Astrocyte of the cerebellum (primary cell): ENCODE measurements around the gene OSBPL2.

Source experiments
- DNase-seq: peaks from one replicate; pipeline ENCODE4 v3.0.0-alpha.2; 2011; ENCODE audit warnings: low read depth
- H3K4me3 ChIP-seq: 2 replicates; pipeline ENCODE4 v1.5.1; 2011; ENCODE audit warnings: mild to moderate bottlenecking, low read depth, low read length, moderate library complexity
- in situ Hi-C: cut with HindIII; loops from 2 replicates; pipeline ENCODE4 v1.10.0; 2017; ENCODE audit warnings: low sequenced_read_pairs
- TF ChIP-seq, protein P1 (sequence below): IDR thresholded peaks from 2 replicates; pipeline ENCODE4 v1.5.1; 2012; ENCODE audit warnings: low read length, low read depth, moderate library complexity, mild to moderate bottlenecking; ENCODE audit errors: missing control alignments

The OSBPL2 gene

DNA sequence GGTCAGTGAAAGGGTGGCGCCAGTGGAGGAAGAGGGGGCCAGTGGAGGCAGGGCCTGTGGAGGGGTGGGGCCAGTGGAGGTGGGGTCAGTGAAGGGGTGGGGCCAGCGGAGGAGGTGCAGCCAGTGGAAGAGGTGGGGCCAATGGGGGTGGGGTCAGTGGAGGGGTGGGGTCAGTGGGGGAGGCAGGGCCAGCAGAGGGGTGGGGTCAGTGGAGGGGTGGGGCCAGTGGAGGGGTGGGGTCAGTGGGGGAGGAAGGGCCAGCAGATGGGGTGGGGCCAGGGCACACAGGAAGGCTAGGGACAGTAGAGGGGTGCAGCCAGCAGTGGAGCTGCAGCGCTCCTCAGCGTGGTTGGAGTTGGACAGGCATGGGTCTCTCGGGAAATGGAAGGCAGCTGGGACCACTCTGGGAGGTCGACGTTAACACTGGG, 83.2 kb downstream of the OSBPL2 start:
- no peak for DNase-seq
- no peak overlapping the region for H3K4me3 ChIP-seq
- TF ChIP-seq, protein P1, sequence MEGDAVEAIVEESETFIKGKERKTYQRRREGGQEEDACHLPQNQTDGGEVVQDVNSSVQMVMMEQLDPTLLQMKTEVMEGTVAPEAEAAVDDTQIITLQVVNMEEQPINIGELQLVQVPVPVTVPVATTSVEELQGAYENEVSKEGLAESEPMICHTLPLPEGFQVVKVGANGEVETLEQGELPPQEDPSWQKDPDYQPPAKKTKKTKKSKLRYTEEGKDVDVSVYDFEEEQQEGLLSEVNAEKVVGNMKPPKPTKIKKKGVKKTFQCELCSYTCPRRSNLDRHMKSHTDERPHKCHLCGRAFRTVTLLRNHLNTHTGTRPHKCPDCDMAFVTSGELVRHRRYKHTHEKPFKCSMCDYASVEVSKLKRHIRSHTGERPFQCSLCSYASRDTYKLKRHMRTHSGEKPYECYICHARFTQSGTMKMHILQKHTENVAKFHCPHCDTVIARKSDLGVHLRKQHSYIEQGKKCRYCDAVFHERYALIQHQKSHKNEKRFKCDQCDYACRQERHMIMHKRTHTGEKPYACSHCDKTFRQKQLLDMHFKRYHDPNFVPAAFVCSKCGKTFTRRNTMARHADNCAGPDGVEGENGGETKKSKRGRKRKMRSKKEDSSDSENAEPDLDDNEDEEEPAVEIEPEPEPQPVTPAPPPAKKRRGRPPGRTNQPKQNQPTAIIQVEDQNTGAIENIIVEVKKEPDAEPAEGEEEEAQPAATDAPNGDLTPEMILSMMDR, result no peak
- in situ Hi-C loops, result no loop called here

DNA sequence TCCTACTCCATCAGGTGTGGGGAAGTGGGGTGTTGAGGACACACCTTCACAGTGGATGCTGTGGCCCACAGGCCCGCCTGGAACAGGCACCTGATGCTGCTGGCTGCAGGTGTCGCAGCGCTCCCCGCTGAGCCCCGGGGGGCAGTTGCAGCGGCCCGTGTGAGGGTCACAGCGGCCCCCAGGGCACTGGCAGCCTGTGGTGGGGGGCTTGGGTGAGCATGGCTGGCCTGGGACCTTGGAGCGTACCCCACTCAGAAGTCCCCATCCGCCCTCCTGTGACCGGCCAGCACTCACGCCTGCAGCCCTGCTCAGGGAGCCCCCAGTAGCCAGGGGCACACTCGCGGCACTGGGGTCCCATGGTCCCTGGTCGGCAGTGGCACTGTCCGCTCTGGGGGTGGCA, 83.7 kb downstream of the OSBPL2 start:
- no peak overlapping the region for H3K4me3 ChIP-seq
- TF ChIP-seq, protein P1, result no peak
- in situ Hi-C loops, result no loop called here
- no peak for DNase-seq

DNA sequence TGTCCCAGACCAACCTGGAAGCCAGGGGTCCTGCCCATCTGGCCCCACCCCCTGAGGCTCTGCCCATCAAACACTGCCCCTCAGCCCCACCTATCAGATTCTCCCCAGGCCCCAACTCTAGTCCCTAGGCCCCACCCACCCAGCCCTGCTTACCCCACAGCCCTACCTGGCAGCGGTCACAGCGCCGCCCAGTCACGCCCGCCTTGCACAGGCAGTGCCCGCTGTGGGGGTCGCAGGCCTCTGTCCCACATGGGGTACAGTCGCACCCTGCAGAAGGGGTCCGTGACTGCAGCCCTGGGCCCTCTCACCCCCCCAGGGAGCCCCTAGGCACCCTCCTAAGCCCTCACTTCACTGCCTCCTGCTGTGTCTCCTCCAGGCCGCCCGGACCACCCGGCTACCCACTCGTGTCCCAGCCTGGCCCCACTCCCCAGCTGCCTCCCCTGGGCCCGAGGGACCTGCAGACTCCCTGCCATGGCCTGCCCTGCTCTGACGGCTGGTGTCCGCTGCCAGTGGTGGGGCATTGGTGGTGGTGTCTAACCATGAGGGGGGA, 84.2 kb downstream of the OSBPL2 start:
- no peak for DNase-seq
- no peak overlapping the region for H3K4me3 ChIP-seq
- in situ Hi-C loops, result no loop called here
- TF ChIP-seq, protein P1, result no peak

DNA sequence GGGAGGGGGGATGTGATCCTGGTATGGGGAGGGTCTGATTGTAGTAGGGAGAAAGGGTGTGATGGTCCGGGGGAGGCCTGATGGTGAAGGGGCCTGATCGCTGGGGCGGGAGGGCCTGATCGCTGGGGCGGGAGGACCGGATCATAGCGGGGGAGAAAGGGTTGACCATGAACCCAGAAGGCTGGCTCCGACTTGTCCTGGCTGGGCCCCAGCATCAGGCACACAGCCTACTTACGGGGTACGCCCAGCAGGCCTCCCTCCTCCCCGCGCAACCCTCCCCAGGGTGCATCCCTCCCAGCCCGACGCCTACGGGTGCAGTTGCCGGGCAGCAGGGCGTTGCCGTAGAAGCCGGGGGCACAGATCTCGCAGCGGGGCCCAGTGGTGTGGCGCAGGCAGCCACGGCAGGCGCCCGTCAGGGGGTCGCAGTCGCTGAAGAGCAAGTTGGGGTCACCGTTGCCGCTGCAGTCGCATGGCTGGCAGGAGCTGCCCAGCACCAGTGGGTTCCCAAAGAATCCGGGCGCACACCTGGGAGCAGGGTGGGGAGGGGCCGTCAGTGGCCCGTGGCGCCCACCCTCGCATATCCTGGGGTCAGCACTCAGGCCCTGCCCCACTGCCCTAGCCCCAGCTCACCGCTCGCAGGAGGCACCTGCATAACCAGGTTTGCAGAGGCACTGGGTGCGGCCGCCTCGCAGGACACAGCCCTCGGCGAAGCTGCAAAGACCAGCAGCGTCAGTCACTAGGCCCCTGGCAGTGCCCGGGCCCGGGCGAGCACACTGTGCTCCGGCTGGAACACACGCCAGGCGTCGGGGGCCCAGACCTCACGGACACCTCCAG, 85.0 kb downstream of the OSBPL2 start:
- H3K4me3 ChIP-seq, result no peak overlapping the region
- in situ Hi-C loops, result no loop called here
- TF ChIP-seq, protein P1, result no peak
- DNase-seq, result no peak

DNA sequence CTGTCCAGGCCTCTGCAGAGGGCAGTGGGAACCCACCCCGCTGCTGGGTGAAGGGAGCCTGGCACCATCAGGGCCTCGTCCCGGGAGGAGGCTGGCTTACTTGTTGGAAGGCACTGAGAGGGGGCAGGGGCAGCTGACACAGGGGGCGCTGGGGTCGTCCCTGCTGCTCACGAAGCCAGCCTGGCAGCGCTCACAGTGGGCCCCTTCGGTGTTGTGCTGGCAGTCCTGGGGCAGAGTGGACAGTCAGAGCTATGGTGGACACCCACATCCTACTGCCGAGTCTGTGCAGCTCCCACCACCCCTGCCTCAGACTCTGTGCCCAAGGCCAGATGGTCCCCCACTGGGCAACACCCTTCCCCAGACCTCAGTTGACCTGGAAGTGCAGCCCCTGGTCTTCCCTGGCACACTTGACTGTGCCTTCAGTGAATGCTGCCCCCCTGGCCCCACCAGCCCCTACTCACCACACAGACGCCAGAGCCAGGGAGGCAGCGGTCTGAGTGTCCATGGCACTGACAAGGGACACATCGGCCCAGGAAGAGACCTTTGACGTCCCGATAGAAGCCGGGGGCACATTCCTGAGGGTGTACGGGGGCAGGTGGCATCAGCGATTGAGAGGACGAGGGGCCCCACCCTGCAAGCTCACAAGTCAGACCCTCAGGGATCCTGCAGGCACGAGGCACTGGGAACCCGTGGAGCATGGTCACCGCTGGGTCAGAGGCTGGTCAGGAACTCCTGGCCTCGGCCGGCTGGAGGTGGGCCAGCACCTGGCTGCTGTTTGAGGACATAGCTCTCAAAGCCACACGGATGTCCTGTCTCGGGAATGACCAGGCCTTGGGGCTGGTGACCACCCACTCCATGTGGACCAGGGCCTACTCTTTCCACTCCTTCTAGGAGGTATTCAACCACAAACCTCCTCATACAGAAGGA, 85.9 kb downstream of the OSBPL2 start:
- no peak overlapping the region for H3K4me3 ChIP-seq
- TF ChIP-seq, protein P1, result no peak
- no peak for DNase-seq
- in situ Hi-C loops, result no loop called here

DNA sequence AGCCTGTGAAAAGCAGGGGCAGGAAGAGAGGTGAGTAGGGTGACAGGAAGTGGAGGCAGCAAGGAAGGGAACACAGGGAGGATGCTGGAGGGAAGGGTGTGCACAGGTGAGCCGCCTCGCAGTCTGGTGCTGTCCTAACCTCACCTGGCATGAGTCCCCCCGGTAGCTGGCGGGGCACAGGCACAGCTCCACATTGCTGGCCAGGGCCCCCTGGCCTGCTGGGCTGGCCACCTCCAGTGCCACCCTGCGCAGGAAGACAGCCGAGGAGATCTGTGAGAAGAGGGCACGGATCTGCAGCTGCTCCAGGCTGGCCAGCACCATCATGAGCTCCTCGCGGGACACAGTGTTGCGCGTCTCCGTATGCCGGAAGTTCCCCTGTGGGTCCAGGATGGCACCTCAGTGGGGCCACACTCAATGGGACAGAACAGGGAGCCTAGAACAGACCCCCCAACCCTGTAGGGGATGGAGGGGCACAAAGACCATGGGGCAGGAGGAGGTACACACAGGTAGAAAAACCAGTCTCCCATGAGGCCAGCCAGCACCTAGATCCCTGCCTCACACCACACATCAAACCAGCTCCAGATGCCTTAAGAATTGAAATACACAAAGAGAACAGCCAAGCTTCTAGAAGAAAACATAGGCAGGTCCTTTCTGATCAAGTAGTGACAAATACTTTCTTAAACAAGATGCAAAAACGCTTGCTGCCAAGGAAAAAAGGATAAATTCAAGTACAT, 87.0 kb downstream of the OSBPL2 start:
- TF ChIP-seq, protein P1, result no peak
- in situ Hi-C loops, result no loop called here
- no peak for DNase-seq
- H3K4me3 ChIP-seq, result no peak overlapping the region
